GM18502 (cell line): ENCODE measurements around the gene SYNJ2.

Experiments
- ATAC-seq: cut with Tn5 transposase; IDR thresholded peaks from one replicate; pipeline ENCODE4 v1.9.1; 2021; ENCODE audit warnings: mild to moderate bottlenecking; ENCODE audit not compliant: unreplicated experiment, poor library complexity

Gene SYNJ2

GRCh38 chr6:158103228-158103627 is 121.6 kb downstream of the SYNJ2 start:
- ATAC-seq: no peak

- ATAC-seq: no peak
Observed at GRCh38 chr6:158104696-158105095, 123.0 kb downstream of the SYNJ2 start.

GRCh38 chr6:158109748-158110147 is 128.1 kb downstream of the SYNJ2 start:
- no peak for ATAC-seq

GRCh38 chr6:158110986-158111385 is 129.3 kb downstream of the SYNJ2 start:
- ATAC-seq: no peak

GRCh38 chr6:158111987-158112386 is 130.3 kb downstream of the SYNJ2 start:
- no peak for ATAC-seq

GRCh38 chr6:158113802-158114201 is 132.1 kb downstream of the SYNJ2 start:
- no peak for ATAC-seq

- no peak for ATAC-seq
Observed at GRCh38 chr6:158115102-158115501, 133.4 kb downstream of the SYNJ2 start.

- ATAC-seq: no peak
Observed at GRCh38 chr6:158115508-158115907, 133.8 kb downstream of the SYNJ2 start.

GRCh38 chr6:158118886-158119285 is 137.2 kb downstream of the SYNJ2 start:
- no peak for ATAC-seq

- no peak for ATAC-seq
Observed at GRCh38 chr6:158121335-158121734, 139.7 kb downstream of the SYNJ2 start.

GRCh38 chr6:158122048-158122447 is 140.4 kb downstream of the SYNJ2 start:
- ATAC-seq: no peak

GRCh38 chr6:158124288-158124687 is 142.6 kb downstream of the SYNJ2 start:
- ATAC-seq: no peak

- ATAC-seq: no peak
Observed at GRCh38 chr6:158125271-158125670, 143.6 kb downstream of the SYNJ2 start.

GRCh38 chr6:158131926-158132325 is 150.3 kb downstream of the SYNJ2 start:
- no peak for ATAC-seq

GRCh38 chr6:158142789-158143188 is 161.1 kb downstream of the SYNJ2 start:
- no peak for ATAC-seq

GRCh38 chr6:158143700-158144099 is 162.0 kb downstream of the SYNJ2 start:
- no peak for ATAC-seq
